GM12878 (cell line): Measurements from ENCODE around the gene KIF2C. TPM values are rescaled to one million over a fixed set of nuclear protein-coding genes. Genes with fewer than 3 reads are reported as not detected.
A peak's percentile ranks its signal among the peaks of the same experiment; 100 is the strongest.

Experiments used
- ATAC-seq: fragments of 200-7000 bp; cut with Tn5 transposase; 3 replicates; pipeline ENCODE4 v1.9.1; 2020; ENCODE audit warnings: mild to moderate bottlenecking, moderate library complexity
- BruUV-seq: library from RNA; stranded (reverse); fragments of 400-500 nt; replicated peaks from 2 replicates; lab custom pipeline; 2021; lab: Mats Ljungman, UMichigan
- CTCF ChIA-PET: fragments of 300-600 bp; sonication (Branson Sonifier 250); formaldehyde crosslinking; extraction: SDS; loops from one replicate; lab custom pipeline; 2021; ENCODE audit warnings: inconsistent platforms; lab: Yijun Ruan, JAX
- POLR2A ChIA-PET: fragments of 350-600 bp; formaldehyde crosslinking; extraction: SDS; loops from one replicate; lab custom pipeline; 2021; ENCODE audit warnings: inconsistent platforms; lab: Charles Lee
- RAD21 ChIA-PET: fragments of 300-600 bp; sonication (Branson Sonifier 250); formaldehyde crosslinking; loops from one replicate; lab custom pipeline; 2023; ENCODE audit warnings: antibody characterized with exemption; ENCODE audit not compliant: unreplicated experiment; lab: Charles Lee
- SMC1A ChIA-PET: fragments of 300-600 bp; sonication (Branson Sonifier 250); formaldehyde crosslinking; loops from one replicate; lab custom pipeline; 2023; ENCODE audit not compliant: unreplicated experiment, uncharacterized antibody; lab: Charles Lee
- DNase-seq: peaks from one replicate; pipeline ENCODE4 v3.0.0-alpha.2; 2011; ENCODE audit warnings: low read depth, low spot score
- FAIRE-seq: peaks from 3 replicates; lab custom pipeline; 2011; peaks lifted over from hg19 to GRCh38; lab: Jason Lieb, UNC
- H2AFZ ChIP-seq: 2 replicates; pipeline ENCODE4 v1.6.0; 2011; ENCODE audit warnings: low read depth, low read length, control low read depth; ENCODE audit not compliant: control insufficient read depth
- H3K27ac ChIP-seq: 2 replicates; pipeline ENCODE4 v1.5.1; 2011; ENCODE audit warnings: control low read depth; ENCODE audit not compliant: control insufficient read depth, insufficient read depth
- H3K27me3 ChIP-seq, 2 experiments: replicated peaks in 1 of 2; 2 replicates each; pipeline versions ENCODE4 v1.6.0 to v1.6.1; 2011; ENCODE audit warnings: low read length in 1 of 2; ENCODE audit not compliant: control insufficient read depth in 2 of 2, insufficient read depth in 2 of 2
- H3K36me3 ChIP-seq, 2 experiments: 2 replicates each; pipeline ENCODE4 v1.5.1; 2011; ENCODE audit warnings: low read length in 1 of 2; ENCODE audit not compliant: control insufficient read depth in 2 of 2, insufficient read depth in 2 of 2
- H3K4me1 ChIP-seq: 2 replicates; pipeline ENCODE4 v1.6.1; 2011; ENCODE audit warnings: mild to moderate bottlenecking, low read length, moderate library complexity, mixed read lengths; ENCODE audit not compliant: control insufficient read depth, insufficient read depth
- H3K4me2 ChIP-seq: 2 replicates; pipeline ENCODE4 v1.6.0; 2011; ENCODE audit warnings: control low read depth; ENCODE audit not compliant: control insufficient read depth, insufficient read depth
- H3K4me3 ChIP-seq: fragments of 200-600 bp; sonication (generic); 2 replicates; pipeline ENCODE4 v1.5.1; 2016
- H3K79me2 ChIP-seq: 2 replicates; pipeline ENCODE4 v1.6.0; 2011; ENCODE audit warnings: low read length; ENCODE audit not compliant: control insufficient read depth, insufficient read depth
- H3K9ac ChIP-seq: 2 replicates; pipeline ENCODE4 v1.8.0; 2011; ENCODE audit warnings: low read length, control low read depth, mixed read lengths; ENCODE audit not compliant: control insufficient read depth, insufficient read depth
- H3K9me3 ChIP-seq: replicated peaks from 3 replicates; pipeline ENCODE4 v1.5.1; 2011; ENCODE audit warnings: mild to moderate bottlenecking, low read length; ENCODE audit not compliant: control insufficient read depth, insufficient read depth
- H4K20me1 ChIP-seq: 2 replicates; pipeline ENCODE4 v1.6.0; 2011; ENCODE audit not compliant: control insufficient read depth, insufficient read depth
- ATF7 ChIP-seq: fragments of 450-650 bp; IDR thresholded peaks from 2 replicates; pipeline ENCODE4 v1.6.1; 2016; ENCODE audit warnings: low read depth, mild to moderate bottlenecking
- JUND ChIP-seq: IDR thresholded peaks from 2 replicates; pipeline ENCODE4 v1.6.1; 2012; ENCODE audit warnings: low read depth, mild to moderate bottlenecking, low read length, improper control_type of control experiment, moderate library complexity
- NRF1 ChIP-seq: conservative IDR thresholded peaks from 2 replicates; pipeline ENCODE4 v1.6.1; 2011; ENCODE audit warnings: mild to moderate bottlenecking, low read depth, low read length, improper control_type of control experiment
- PKNOX1 ChIP-seq: fragments of 450-650 bp; IDR thresholded peaks from 2 replicates; pipeline ENCODE4 v1.6.1; 2016; ENCODE audit warnings: mild to moderate bottlenecking
- ZBTB33 ChIP-seq: fragments of 450-650 bp; IDR thresholded peaks from 2 replicates; pipeline ENCODE4 v1.6.1; 2017; ENCODE audit warnings: mild to moderate bottlenecking
- WGBS: methylation state at CpG from one replicate; pipeline ENCODE4 v1.1.6; 2016; ENCODE audit warnings: low lambda C conversion rate; ENCODE audit not compliant: insufficient replicate concordance, insufficient coverage; ENCODE audit errors: missing lambda C conversion rate; 5-methylcytosine and 5-hydroxymethylcytosine counted together
- in situ Hi-C: fragments of 300-500 bp; cut with MboI; formaldehyde crosslinking; loops from 9 replicates; pipeline ENCODE4 v1.14.3; 2018; ENCODE audit warnings: mixed read lengths
- intact Hi-C: fragments of 100-400 bp; cut with micrococcal nuclease; formaldehyde crosslinking; loops from one replicate; pipeline ENCODE4 v1.14.2; 2022; ENCODE audit not compliant: unreplicated experiment
- polyA plus RNA-seq, 11 experiments: library from polyadenylated mRNA; depleted of rRNA in 4 of 11; unstranded in 6 of 11; stranded (reverse) in 5 of 11; fragments of >200 nt; fragmentation: Nextera tagmentation in 4 of 11; fragmentation: Illumina TruSeq in 1 of 11; extraction: Ambion mirVana in 4 of 11; extraction: Trizol in 1 of 11; gene quantifications; 1 replicate in 1 of 11; 2 replicates in 10 of 11; pipeline versions ENCODE4 v1.2.1 to v1.2.3, GENCODE V29; 2011 to 2016; ENCODE audit warnings: inconsistent platforms in 2 of 11, missing spikeins in 2 of 11, low read depth in 1 of 11
- total RNA-seq, 4 experiments: library from RNA; depleted of rRNA in 3 of 4; stranded (reverse); fragments of >200 nt in 3 of 4; fragmentation: Illumina TruSeq in 1 of 4; extraction: Trizol in 1 of 4; gene quantifications; 2 replicates each; pipeline versions ENCODE4 v1.2.1 to v1.2.3, GENCODE V29; 2013 to 2021

KIF2C gene
- total and polyA plus RNA-seq, 10 of the 15 experiments (the other 5 are each of a cell fraction or from before 2014, with no cell fraction given) = 42.3 to 104 (median 83.8) TPM

GRCh38 chr1:44693900-44694299, 45.7 kb upstream of the KIF2C start:
- no peaks in the 10 kb centered on the region for H3K27me3 ChIP-seq
- FAIRE-seq (no peak), ATAC-seq (no peak)
- H3K4me1 ChIP-seq = peaks cover 51% of the 10 kb centered on the region
- H3K9me3 ChIP-seq = no peaks in the 10 kb centered on the region
- ChIA-PET POLR2A (interaction anchor here (1.2 kb wide), 1 partner anchor 9 kb away, joined by 4 read pairs; no protein-coding TSS in a partner anchor), RAD21 (no interaction called here)
- H2AFZ ChIP-seq = no peak overlapping the region
- in situ Hi-C loops = no loop called here
- TF ChIP-seq ATF7 (peak; percentile 25; the same call in 1 of the 2 replicates), JUND (no peak), PKNOX1 (peak; percentile 59), NRF1 (no peak), ZBTB33 (no peak)
- TF ChIP-seq, all 136 proteins: peak for 2
- no peak for DNase-seq
- intact Hi-C loops = no loop called here
- Histone ChIP-seq H3K79me2 (no peaks in the 10 kb centered on the region), H3K4me3 (no peak overlapping the region), H4K20me1 (no peaks in the 10 kb centered on the region), H3K9ac (no peak overlapping the region), H3K36me3 (no peaks in the 10 kb centered on the region), H3K4me2 (no peak overlapping the region), H3K27ac (no peak overlapping the region)
- SMC1A ChIA-PET = interaction anchor here (2.0 to 8.8 kb wide), 2 partner anchors 10 to 19 kb away, joined by 4 to 76 read pairs; partner anchors contain the start of genes ARMH1 and TMEM53
- 96% methylated on average over 3 of the region's 3 CpGs for WGBS
- BruUV-seq = no TSS peak
- CTCF ChIA-PET = interaction anchor here (1.1 to 4.8 kb wide), 6 partner anchors 10 to 41 kb away, joined by 3 to 28 read pairs (median 6); partner anchors contain the start of gene TMEM53
